ENCODE measurements around the gene TACR2. TPM values are rescaled to one million over a fixed set of nuclear protein-coding genes. Genes with fewer than 3 reads are reported as not detected.

Gene TACR2
- total RNA-seq, 1 donor from 2014 or later = not detected

- Mint-ChIP-seq H3K27ac (ENCODE audit: unreplicated experiment) (no peak overlapping the region), H3K36me3 (ENCODE audit: unreplicated experiment) (no peaks in the 10 kb centered on the region), H3K4me3 (ENCODE audit: unreplicated experiment) (no peak overlapping the region), H3K4me1 (ENCODE audit: low read depth, unreplicated experiment) (peaks cover 7% of the 10 kb centered on the region), H3K9me3 (ENCODE audit: unreplicated experiment) (peaks cover 6% of the 10 kb centered on the region), H3K27me3 (ENCODE audit: unreplicated experiment) (peaks cover 5% of the 10 kb centered on the region)
- no peak for TF ChIP-seq CTCF (IDR thresholded peaks at IDR 0.05; ENCODE audit: partially characterized antibody, unreplicated experiment)
- no peak for DNase-seq
Measured at GRCh38 chr10:69426376-69426727, 9.6 kb upstream of the TACR2 start.

- Mint-ChIP-seq H3K36me3 (ENCODE audit: unreplicated experiment) (no peaks in the 10 kb centered on the region), H3K27ac (ENCODE audit: unreplicated experiment) (no peak overlapping the region), H3K27me3 (ENCODE audit: unreplicated experiment) (peaks cover 5% of the 10 kb centered on the region), H3K9me3 (ENCODE audit: unreplicated experiment) (peaks cover 6% of the 10 kb centered on the region), H3K4me1 (ENCODE audit: low read depth, unreplicated experiment) (peaks cover 7% of the 10 kb centered on the region), H3K4me3 (ENCODE audit: unreplicated experiment) (no peak overlapping the region)
- TF ChIP-seq CTCF (IDR thresholded peaks at IDR 0.05; ENCODE audit: partially characterized antibody, unreplicated experiment) = no peak
- DNase-seq = no peak
Measured at GRCh38 chr10:69425511-69426298, 9.0 kb upstream of the TACR2 start.

GRCh38 chr10:69425041-69425440, 8.3 kb upstream of the TACR2 start:
- Mint-ChIP-seq H3K4me1 (ENCODE audit: low read depth, unreplicated experiment) (peaks cover 7% of the 10 kb centered on the region), H3K27me3 (ENCODE audit: unreplicated experiment) (peaks cover 5% of the 10 kb centered on the region), H3K9me3 (ENCODE audit: unreplicated experiment) (peaks cover 6% of the 10 kb centered on the region), H3K4me3 (ENCODE audit: unreplicated experiment) (no peak overlapping the region), H3K36me3 (ENCODE audit: unreplicated experiment) (no peaks in the 10 kb centered on the region), H3K27ac (ENCODE audit: unreplicated experiment) (no peak overlapping the region)
- no peak for TF ChIP-seq CTCF (IDR thresholded peaks at IDR 0.05; ENCODE audit: partially characterized antibody, unreplicated experiment)
- no peak for DNase-seq

- H3K4me1 Mint-ChIP-seq (ENCODE audit: low read depth, unreplicated experiment) = peaks cover 6% of the 10 kb centered on the region
- peaks cover 5% of the 10 kb centered on the region for H3K27me3 Mint-ChIP-seq (ENCODE audit: unreplicated experiment)
- no peak overlapping the region for H3K27ac Mint-ChIP-seq (ENCODE audit: unreplicated experiment)
- no peak for DNase-seq
- peaks cover 6% of the 10 kb centered on the region for H3K9me3 Mint-ChIP-seq (ENCODE audit: unreplicated experiment)
- no peak for TF ChIP-seq CTCF (IDR thresholded peaks at IDR 0.05; ENCODE audit: partially characterized antibody, unreplicated experiment)
- no peak overlapping the region for H3K4me3 Mint-ChIP-seq (ENCODE audit: unreplicated experiment)
- H3K36me3 Mint-ChIP-seq (ENCODE audit: unreplicated experiment) = no peaks in the 10 kb centered on the region
Measured at GRCh38 chr10:69422676-69423075, 6.0 kb upstream of the TACR2 start.

GRCh38 chr10:69421611-69422308, 5.0 kb upstream of the TACR2 start:
- Mint-ChIP-seq H3K4me3 (ENCODE audit: unreplicated experiment) (no peak overlapping the region), H3K9me3 (ENCODE audit: unreplicated experiment) (peaks cover 2% of the 10 kb centered on the region), H3K27ac (ENCODE audit: unreplicated experiment) (no peak overlapping the region), H3K27me3 (ENCODE audit: unreplicated experiment) (peaks cover 3% of the 10 kb centered on the region), H3K4me1 (ENCODE audit: low read depth, unreplicated experiment) (peaks cover 6% of the 10 kb centered on the region), H3K36me3 (ENCODE audit: unreplicated experiment) (no peaks in the 10 kb centered on the region)
- no peak for DNase-seq
- no peak for TF ChIP-seq CTCF (IDR thresholded peaks at IDR 0.05; ENCODE audit: partially characterized antibody, unreplicated experiment)
